Type B pancreatic cell (in vitro differentiated cells): ENCODE results near the gene MEI1. TPM values are rescaled to one million over a fixed set of nuclear protein-coding genes. Genes with fewer than 3 reads are reported as not detected.

Source experiments
- DNase-seq: peaks from one replicate; pipeline ENCODE4 v3.0.0; 2021; ENCODE audit warnings: mixed read lengths; ENCODE audit not compliant: unreplicated experiment; ENCODE audit errors: extremely low spot score
- H3K27ac Mint-ChIP-seq: 2 replicates; pipeline ENCODE4 v1.8.0; 2021; ENCODE audit warnings: mild to moderate bottlenecking, mixed read lengths
- H3K27me3 Mint-ChIP-seq: 2 replicates; pipeline ENCODE4 v1.8.0; 2021; ENCODE audit warnings: mixed read lengths
- H3K36me3 Mint-ChIP-seq: 2 replicates; pipeline ENCODE4 v1.8.0; 2021; ENCODE audit warnings: mixed read lengths
- H3K4me1 Mint-ChIP-seq: one replicate; pipeline ENCODE4 v1.8.0; 2021; ENCODE audit warnings: mixed read lengths; ENCODE audit not compliant: unreplicated experiment
- H3K4me3 Mint-ChIP-seq: 2 replicates; pipeline ENCODE4 v1.8.0; 2021; ENCODE audit warnings: mild to moderate bottlenecking, mixed read lengths
- H3K9me3 Mint-ChIP-seq: 2 replicates; pipeline ENCODE4 v1.8.0; 2021; ENCODE audit warnings: mixed read lengths
- long read RNA-seq: library from polyadenylated mRNA; unstranded; transcript quantifications from one replicate; pipeline ENCODE4 v2.0.0, GENCODE V29; 2020
- total RNA-seq: library from RNA; stranded (reverse); gene quantifications from 2 replicates; pipeline ENCODE4 v1.2.1, GENCODE V29; 2021; ENCODE audit warnings: low replicate concordance
- TF ChIP-seq, protein P1 (sequence below): fragments of 200-600 bp; sonication (generic); conservative IDR thresholded peaks from 2 replicates; pipeline ENCODE4 v1.5.0; 2021; ENCODE audit warnings: antibody characterized with exemption, mild to moderate bottlenecking

The MEI1 gene, protein sequence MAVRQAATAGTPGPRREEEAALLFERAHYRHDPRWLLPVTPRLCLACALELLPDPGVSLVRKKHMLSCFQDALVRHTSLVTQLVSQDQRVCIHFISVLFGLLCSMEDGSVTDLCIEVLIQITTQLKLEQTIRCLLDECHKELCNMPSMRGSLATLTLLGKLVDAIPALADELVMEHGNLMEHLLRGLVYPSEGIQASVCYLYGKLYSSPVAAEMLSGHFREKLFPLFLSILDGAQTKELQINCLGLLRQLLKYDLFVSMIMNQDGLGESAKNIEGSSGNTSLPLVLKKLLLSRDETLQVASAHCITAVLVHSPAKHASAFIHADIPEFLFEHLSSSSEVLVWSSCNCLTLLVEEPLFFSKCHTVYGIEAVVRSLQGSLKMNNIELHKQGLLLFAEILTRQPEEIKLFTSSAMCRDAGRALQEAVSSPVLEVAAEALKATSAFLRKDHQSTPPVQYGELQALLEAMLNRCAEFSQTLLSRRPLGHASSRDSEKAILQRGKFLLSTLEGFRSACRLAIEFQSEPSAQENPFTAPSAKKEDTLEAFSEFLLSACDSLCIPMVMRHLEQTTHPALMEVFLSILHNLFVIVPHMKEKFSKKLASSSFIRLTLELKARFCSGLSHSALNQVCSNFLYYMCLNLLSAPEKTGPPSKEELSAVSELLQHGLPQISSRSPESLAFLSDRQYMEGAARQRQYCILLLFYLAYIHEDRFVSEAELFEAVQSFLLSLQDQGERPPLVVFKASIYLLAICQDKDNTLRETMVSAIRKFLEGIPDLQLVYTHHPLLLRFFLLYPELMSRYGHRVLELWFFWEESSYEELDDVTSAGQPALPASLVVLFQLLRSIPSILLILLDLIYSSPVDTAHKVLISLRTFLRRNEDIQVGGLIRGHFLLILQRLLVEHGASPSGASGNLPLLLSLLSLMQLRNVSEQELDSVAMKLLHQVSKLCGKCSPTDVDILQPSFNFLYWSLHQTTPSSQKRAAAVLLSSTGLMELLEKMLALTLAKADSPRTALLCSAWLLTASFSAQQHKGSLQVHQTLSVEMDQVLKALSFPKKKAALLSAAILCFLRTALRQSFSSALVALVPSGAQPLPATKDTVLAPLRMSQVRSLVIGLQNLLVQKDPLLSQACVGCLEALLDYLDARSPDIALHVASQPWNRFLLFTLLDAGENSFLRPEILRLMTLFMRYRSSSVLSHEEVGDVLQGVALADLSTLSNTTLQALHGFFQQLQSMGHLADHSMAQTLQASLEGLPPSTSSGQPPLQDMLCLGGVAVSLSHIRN
- 0.90 and 1.2 TPM in 2 replicates for total RNA-seq
- long read RNA-seq, result 0 reads

DNA sequence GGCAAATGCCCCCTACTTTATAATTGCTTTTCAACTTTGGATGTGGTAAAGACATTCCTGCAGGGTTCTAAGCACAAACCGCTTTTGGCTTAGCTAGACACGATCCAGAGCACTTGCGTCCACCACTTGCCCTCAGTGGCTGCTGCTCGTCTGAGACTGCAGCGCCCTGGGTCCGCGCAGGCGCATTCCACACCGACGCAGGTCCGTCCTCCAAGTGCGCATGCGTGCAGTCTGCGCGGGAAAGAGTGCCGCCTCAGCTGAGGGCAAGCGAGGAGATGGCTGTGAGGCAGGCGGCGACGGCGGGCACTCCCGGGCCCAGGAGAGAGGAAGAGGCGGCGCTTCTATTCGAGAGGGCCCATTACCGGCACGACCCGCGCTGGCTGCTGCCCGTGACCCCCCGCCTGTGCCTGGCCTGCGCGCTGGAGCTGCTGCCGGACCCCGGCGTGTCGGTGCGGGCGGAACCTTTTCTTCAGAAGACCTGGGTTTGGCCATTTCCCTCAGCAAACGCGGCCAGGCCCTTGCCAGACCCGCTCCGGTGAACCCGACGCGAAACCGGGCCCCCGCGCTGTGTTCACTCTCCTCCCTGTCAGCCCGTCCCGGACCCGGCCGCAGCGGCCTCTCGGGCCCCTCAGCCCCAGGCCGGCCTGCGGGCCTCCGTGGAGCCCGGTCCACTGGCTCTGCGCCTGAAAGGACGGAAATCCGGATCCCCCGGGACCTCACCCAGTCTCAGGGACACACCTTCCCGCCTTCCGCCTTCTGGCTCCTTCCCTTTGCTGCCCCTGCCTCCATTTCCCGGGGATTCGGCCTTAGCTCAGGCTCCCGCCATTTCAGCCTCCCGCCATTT, at the start of gene MEI1:
Gene MEI1, plus strand, starts transcription at position 240 of the 844 bp plus-strand sequence. Its CDS starts 36 bp downstream, at position 276.
- peaks cover 8% of the 10 kb centered on the region for H3K4me1 Mint-ChIP-seq
- no peaks in the 10 kb centered on the region for H3K27me3 Mint-ChIP-seq
- H3K9me3 Mint-ChIP-seq, result no peaks in the 10 kb centered on the region
- H3K27ac Mint-ChIP-seq, result no peak within 1 kb of the TSS
- H3K36me3 Mint-ChIP-seq, result no peaks in the 10 kb centered on the region
- TF ChIP-seq, protein P1, sequence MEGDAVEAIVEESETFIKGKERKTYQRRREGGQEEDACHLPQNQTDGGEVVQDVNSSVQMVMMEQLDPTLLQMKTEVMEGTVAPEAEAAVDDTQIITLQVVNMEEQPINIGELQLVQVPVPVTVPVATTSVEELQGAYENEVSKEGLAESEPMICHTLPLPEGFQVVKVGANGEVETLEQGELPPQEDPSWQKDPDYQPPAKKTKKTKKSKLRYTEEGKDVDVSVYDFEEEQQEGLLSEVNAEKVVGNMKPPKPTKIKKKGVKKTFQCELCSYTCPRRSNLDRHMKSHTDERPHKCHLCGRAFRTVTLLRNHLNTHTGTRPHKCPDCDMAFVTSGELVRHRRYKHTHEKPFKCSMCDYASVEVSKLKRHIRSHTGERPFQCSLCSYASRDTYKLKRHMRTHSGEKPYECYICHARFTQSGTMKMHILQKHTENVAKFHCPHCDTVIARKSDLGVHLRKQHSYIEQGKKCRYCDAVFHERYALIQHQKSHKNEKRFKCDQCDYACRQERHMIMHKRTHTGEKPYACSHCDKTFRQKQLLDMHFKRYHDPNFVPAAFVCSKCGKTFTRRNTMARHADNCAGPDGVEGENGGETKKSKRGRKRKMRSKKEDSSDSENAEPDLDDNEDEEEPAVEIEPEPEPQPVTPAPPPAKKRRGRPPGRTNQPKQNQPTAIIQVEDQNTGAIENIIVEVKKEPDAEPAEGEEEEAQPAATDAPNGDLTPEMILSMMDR, result no peak
- no peak for DNase-seq
- H3K4me3 Mint-ChIP-seq, result no peak within 1 kb of the TSS

DNA sequence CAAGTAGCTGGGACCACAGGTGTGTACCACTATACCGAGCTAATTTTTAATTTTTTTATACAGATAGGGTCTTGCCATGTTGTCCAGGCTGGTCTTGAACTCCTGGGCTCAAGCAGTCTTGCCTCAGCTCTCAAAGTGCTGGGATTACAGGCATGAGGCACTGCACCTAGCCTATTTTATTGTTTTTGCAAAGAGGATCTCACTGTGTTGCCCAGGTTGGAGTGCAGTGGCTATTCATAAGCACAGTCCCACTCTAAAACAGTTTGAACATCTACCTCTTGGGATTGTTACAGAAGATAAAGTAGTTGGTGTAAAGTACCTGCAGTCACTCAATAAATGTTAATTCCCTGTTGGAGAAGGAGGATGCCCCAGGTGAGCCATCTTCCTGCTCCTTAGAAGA, 49.1 kb upstream of the MEI1 start:
- H3K4me3 Mint-ChIP-seq, result no peak overlapping the region

DNA sequence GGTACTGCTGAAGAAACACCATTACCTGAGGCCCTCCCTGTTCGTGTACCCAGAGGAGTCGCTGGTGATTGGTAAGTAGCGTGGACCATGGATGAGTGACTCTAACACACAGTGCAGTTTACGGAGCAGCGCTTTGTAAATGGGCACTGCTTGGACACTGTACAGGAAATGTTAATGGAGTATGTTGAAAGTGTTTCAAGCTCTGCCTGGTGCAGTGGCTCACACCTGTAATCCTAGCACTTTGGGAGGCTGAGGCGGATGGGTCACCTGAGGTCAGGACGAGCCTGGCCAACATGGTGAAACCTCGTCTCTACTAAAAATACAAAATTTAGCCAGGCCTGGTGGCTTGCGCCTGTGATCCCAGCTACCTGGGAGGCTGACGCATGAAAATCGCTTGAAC, 48.5 kb upstream of the MEI1 start:
- H3K27ac Mint-ChIP-seq, result peak overlapping the region; percentile 64
- no peaks in the 10 kb centered on the region for H3K4me1 Mint-ChIP-seq
- H3K36me3 Mint-ChIP-seq, result peaks cover 17% of the 10 kb centered on the region
- H3K9me3 Mint-ChIP-seq, result no peaks in the 10 kb centered on the region
- DNase-seq, result no peak
- TF ChIP-seq, protein P1, result no peak
- no peak overlapping the region for H3K4me3 Mint-ChIP-seq
- no peaks in the 10 kb centered on the region for H3K27me3 Mint-ChIP-seq

More for the DNA sequence above, 49.1 kb upstream of the MEI1 start:
- Mint-ChIP-seq H3K27ac (peak overlapping the region; percentile 64), H3K9me3 (no peaks in the 10 kb centered on the region), H3K36me3 (peaks cover 17% of the 10 kb centered on the region), H3K27me3 (no peaks in the 10 kb centered on the region), H3K4me1 (no peaks in the 10 kb centered on the region)
- TF ChIP-seq, protein P1, result no peak
- DNase-seq, result no peak

DNA sequence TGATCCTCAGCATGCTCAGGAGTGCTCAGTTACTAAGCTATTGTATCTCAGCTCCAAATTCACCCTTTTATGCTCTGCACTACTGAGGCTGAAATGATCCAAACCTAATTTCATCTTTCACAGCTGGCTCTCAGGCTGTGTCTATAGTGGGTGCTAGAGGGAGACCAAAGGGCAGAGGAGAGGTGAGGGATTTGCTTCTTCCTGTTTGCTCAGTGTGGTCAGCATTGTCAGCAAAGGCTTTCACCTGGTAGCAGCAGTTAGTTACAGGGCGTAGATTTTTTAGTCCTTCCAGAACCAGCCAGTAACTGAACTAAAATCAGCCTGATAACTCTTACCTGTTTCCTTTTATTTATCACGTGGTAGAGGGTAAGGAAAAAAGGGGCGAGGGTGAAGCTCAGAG, 45.0 kb upstream of the MEI1 start:
- TF ChIP-seq, protein P1, result no peak
- Mint-ChIP-seq H3K36me3 (peaks cover 17% of the 10 kb centered on the region), H3K4me3 (no peak overlapping the region), H3K27ac (peak overlapping the region; percentile 26), H3K4me1 (no peaks in the 10 kb centered on the region), H3K9me3 (no peaks in the 10 kb centered on the region), H3K27me3 (no peaks in the 10 kb centered on the region)
- DNase-seq, result no peak
